ENCODE data around the gene BMF.
"Not testable (repeated sequence)": the region's sequence is repeated elsewhere in the genome, so short reads cannot be mapped to it uniquely, and the experiment has no call there.

BMF gene

DNA sequence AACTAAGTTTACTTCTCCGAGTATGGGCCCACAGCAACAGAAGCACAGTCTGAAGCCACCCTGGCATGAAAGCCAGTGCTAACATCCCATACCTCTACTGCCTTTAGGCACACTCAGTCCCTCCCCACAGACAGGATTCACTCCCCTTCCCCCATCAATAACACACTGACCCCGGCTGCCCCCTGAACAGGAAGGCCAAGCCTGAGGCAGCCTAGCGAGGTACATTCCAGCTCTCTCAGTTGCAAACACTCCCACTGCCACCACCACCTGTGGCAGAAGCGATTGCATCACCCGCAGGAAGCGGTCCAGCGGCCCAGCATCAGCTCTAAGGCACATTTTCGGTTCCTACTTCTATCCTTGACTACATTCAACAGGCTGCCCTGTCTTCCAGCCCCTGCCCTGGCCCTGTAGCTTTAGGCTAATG is 7.0 kb upstream of the BMF start:
- no peak overlapping the region for H3K4me3 ChIP-seq (replicated peaks in 1 of 2; ENCODE audit: low read depth in 2 of 2, low read length in 2 of 2)
- DNase-seq (ENCODE audit: low read depth in 2 of 2), result peak; percentile 21 to 27
- TF ChIP-seq, protein P1, sequence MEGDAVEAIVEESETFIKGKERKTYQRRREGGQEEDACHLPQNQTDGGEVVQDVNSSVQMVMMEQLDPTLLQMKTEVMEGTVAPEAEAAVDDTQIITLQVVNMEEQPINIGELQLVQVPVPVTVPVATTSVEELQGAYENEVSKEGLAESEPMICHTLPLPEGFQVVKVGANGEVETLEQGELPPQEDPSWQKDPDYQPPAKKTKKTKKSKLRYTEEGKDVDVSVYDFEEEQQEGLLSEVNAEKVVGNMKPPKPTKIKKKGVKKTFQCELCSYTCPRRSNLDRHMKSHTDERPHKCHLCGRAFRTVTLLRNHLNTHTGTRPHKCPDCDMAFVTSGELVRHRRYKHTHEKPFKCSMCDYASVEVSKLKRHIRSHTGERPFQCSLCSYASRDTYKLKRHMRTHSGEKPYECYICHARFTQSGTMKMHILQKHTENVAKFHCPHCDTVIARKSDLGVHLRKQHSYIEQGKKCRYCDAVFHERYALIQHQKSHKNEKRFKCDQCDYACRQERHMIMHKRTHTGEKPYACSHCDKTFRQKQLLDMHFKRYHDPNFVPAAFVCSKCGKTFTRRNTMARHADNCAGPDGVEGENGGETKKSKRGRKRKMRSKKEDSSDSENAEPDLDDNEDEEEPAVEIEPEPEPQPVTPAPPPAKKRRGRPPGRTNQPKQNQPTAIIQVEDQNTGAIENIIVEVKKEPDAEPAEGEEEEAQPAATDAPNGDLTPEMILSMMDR (IDR thresholded peaks at IDR 0.05; ENCODE audit: low read depth, low read length), result no peak

DNA sequence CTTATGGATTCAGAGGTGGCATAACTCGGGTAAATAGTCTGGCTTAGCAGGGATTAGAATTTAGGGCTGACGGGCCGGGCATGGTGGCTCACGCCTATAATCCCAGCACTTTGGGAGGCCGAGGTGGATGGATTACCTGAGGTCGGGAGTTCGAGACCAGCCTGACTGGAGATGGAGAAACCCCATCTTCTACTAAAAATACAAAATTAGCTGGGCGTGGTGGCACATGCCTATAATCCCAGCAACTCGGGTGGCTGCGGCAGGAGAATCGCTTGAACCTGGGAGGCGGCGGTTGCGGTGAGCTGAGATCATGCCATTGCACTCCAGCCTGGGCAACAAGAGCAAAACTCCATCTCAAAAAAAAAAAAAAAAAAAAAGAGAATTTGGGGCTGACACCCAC is 6.4 kb upstream of the BMF start:
- DNase-seq (ENCODE audit: low read depth in 2 of 2); H3K4me3 ChIP-seq (replicated peaks in 1 of 2; ENCODE audit: low read depth in 2 of 2, low read length in 2 of 2): not testable (repeated sequence)

DNA sequence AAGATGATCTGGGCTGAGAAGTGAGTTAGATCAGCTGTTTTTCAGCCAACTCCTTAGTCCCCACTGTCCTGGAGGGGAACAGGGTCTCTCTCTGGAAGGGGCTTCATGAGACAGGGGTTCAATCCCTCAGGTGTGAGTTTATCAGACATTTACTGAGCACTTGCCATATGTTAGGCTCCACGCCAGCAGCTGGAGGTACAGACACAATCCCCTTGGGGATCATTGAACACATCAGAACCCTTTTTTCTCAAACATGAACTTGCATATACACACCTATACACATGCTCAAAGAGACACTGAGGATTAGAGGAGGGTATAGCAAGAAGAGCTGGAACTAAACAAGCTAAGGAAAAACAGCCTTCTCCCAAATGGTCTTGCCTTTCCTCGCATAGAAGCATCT is 5.5 kb upstream of the BMF start:
- DNase-seq (ENCODE audit: low read depth in 2 of 2), result no peak
- H3K4me3 ChIP-seq (replicated peaks in 1 of 2; ENCODE audit: low read depth in 2 of 2, low read length in 2 of 2), result no peak overlapping the region
- TF ChIP-seq, protein P1 (IDR thresholded peaks at IDR 0.05; ENCODE audit: low read depth, low read length), result no peak

DNA sequence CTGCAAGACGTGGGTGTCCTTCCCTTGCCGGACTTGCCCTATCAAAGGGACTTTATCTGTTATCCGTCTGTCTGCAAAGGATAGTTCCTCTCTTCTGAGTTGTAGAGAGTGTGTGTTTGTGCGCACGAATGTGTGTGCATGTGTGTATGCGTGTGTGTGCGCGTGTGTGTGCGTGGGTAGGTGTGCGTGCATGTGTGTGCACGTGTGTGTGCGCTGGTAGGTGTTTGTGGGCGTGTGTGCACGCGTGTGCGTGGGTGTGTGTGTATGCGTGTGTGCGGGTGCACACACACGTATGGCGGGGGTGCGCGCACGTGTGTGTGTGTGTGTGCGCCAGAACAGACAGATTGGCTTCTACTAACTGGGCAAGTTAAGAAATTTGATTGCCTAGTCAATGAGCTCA is 4.1 kb upstream of the BMF start:
- DNase-seq (ENCODE audit: low read depth in 2 of 2), result no peak
- H3K4me3 ChIP-seq (replicated peaks in 1 of 2; ENCODE audit: low read depth in 2 of 2, low read length in 2 of 2), result no peak overlapping the region
- TF ChIP-seq, protein P1 (IDR thresholded peaks at IDR 0.05; ENCODE audit: low read depth, low read length), result no peak

DNA sequence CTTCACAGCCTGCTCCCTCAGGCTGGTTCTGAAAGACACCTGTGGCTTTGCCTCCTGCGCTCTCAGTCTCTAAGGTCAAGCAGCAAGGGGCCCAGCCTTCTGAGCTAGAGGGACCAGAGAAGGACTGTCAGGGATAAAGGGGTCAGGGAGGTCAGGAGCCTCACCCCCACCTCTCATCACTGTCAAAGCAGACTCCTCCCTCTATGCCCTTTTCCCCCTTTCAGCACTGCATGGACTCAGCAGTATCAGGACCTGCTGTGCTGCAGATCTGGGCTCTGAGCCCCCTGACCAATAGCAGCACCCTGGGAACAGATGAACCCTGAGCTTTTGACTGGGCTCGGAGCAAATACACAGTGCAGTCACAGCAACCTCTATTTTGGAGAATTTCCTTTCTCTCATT is 3.2 kb upstream of the BMF start:
- no peak for DNase-seq (ENCODE audit: low read depth in 2 of 2)
- H3K4me3 ChIP-seq (replicated peaks in 1 of 2; ENCODE audit: low read depth in 2 of 2, low read length in 2 of 2), result no peak overlapping the region
- TF ChIP-seq, protein P1 (IDR thresholded peaks at IDR 0.05; ENCODE audit: low read depth, low read length), result no peak

DNA sequence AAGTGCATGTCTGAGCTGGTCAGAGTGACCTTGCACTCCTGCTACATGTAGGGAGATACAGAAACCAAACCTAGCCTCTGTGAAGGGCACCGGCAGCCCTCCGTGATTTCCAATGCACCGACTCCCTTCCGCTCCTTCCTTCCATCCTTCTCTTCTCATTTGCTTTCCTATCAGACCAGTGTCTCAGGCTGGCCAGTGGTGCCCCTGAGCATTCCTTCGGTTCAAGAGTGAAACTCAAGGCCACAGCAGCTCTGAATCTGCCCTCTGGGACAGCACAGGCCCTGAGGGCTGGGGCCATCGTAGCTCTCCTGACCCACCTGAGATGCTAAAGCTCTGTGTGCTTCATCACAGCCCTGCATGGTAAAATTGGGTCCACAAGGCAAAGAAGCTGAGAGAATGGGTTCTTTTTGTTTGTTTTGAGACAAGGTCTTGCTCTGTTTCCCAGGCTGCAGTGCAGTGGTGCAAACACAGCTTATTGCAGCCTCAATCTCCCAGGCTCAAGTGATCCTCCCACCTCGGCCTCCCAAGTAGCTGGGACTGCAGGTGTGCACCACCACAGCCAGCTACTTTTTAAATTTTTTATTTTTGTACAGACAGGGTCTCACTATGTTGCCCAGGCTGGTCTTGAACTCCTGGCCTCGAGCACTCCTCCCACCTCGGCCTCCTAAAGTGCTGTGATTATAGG is 2.3 kb upstream of the BMF start:
- DNase-seq (ENCODE audit: low read depth in 2 of 2), result no peak
- TF ChIP-seq, protein P1 (IDR thresholded peaks at IDR 0.05; ENCODE audit: low read depth, low read length), result no peak
- no peak overlapping the region for H3K4me3 ChIP-seq (replicated peaks in 1 of 2; ENCODE audit: low read depth in 2 of 2, low read length in 2 of 2)

DNA sequence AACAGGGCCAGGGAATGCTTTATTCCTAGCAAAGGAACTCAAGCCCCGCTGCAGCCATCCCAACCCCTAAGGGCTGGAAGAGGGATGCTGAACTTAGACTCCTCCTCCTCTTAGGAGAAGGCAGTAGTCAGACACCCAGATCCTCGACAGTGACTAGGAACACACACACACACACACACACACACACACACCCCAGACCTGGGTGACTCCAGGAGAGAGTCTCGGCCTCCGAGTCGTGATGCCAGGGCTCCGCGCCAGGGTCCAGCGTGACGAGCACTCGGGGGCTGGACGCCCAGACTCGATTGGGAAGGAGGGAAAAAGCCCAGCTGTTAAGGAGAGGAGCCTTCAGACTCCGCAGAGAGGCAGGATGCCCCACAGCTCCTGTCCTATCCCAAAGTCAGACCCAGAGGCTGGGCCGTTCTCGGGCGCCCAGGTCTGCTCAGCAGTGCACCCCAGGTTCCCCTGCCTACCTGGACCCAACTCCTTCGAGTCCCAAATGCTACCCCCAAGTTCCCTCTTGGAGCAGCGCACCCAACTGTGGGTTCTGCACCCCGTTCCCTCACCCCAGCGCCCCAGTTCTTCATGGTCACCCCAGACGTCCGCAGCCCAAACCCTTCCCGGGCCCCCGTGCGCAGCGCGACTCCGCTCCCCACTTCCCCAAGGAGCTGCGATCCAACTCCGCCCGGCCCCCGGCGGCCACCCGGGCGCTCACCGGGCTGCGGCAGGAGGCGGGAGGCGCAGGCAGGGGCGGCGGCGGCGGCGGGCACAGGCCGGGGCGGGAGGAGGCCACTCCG is 421 bp downstream of the BMF start:
- peak; percentile 54 to 67 for DNase-seq (ENCODE audit: low read depth in 2 of 2)
- TF ChIP-seq, protein P1 (IDR thresholded peaks at IDR 0.05; ENCODE audit: low read depth, low read length), result no peak
- H3K4me3 ChIP-seq (replicated peaks in 1 of 2; ENCODE audit: low read depth in 2 of 2, low read length in 2 of 2), result peak overlapping the region; percentile 70 to 84

Data from cardiac fibroblast (primary cell).